GM18867 (cell line): Measurements from ENCODE around the gene MAL.
"Not testable (repeated sequence)": the region's sequence is repeated elsewhere in the genome, so short reads cannot be mapped to it uniquely, and the experiment has no call there.

Experiments used
- ATAC-seq: cut with Tn5 transposase; IDR thresholded peaks from one replicate; pipeline ENCODE4 v1.9.1; 2021; ENCODE audit warnings: mild to moderate bottlenecking, moderate library complexity; ENCODE audit not compliant: unreplicated experiment

Gene MAL

DNA sequence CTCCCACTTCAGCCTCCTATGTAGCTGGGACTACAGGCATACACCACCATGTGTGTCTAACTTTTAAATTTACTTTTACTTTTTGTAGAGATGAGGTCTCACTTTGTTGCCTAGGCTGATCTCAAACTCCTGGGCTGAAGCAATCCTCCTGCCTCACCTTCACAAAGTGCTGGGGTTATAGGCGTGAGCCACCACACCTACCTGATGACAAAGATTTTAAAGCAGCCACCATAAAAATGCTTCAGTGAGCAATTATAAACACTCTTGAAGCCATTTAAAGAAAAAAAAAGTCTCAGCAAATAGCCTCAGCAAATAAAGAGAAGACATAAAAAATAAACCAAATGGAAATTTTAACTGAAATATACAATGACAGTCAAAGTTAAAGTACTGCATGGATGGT is 60.5 kb downstream of the MAL start:
- ATAC-seq, result no peak

DNA sequence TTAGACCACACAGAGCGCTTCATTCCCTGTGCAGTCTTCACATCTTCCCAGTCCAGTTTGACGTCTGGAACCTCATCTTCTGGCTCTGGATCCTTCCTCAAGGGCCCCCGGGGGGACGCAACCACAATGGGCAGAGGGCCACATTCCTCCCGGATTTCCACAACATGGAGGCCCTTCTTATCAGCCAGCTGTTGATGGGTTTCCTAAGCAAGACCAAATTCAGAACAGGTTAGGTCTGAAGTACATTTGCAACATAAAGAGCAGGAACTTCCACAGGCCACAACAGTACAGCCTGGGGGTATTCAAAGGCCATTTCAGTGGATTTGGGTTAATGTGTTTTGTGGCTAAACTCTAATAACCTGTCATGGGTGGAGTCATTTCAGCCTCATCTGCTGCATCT is 61.9 kb downstream of the MAL start:
- no peak for ATAC-seq

DNA sequence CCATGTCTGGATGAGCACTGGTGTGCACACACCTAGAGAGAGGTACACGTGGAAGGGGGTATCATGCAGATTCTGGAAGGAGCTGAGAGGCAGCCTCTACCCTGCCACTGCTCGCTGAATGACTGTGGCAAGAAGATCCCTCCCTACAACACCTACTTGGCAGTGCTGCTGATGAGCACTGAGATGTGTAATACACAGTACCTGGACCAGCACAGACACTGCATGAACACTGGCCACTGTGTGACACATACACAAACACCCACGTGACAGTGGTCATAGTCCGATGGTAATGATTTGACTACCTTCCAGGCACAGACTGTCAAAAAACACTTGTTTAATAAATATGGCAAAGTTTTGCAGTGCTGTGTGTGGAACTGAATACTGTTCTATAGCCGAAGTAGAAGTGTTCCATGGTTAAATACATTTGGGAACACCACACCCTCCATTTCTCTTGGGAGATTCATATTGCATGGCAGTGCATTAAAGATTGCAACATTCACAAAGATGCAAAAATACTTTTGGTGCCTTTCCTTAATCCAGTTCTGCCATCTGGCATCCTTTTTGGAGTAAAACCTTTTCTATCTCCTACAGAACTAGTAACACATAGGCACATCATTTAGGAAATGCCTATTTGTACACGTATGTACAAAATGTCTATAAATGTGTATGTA is 66.5 kb downstream of the MAL start:
- ATAC-seq, result no peak

DNA sequence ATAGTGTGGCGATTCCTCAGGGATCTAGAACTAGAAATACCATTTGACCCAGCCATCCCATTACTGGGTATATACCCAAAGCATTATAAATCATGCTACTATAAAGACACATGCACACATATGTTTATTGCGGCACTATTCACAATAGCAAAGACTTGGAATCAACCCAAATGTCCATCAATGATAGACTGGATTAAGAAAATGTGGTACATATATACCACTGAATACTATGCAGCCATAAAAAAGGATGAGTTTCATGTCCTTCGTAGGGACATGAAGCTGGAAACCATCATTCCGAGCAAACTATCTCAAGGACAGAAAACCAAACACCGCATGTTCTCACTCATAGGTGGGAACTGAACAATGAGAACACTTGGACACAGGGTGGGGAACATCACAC is 72.8 kb downstream of the MAL start:
- ATAC-seq, result not testable (repeated sequence)

DNA sequence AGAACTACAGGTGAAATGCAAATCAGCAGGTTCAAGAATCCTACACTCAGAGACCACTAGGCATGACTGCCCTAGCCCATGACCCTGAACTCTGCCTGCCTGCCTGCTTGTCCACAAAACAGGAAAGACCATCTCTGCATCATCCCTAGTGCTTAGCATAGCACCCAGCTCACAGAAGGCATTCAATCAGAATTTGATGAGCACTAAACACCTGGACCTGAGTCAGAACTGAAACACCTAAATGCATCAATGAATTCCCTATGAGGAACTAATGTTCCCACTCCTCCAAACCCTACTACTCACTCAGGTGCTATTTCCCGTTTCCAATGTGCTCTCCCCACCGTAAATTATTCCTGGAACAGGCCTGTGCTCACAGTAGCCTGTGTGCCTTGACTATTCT is 74.4 kb downstream of the MAL start:
- ATAC-seq, result no peak
